ENCODE measurements around the gene SEMA4D.
A peak's percentile ranks its signal among the peaks of the same experiment; 100 is the strongest.

Gene SEMA4D

GRCh38 chr9:89488936-89489335, 9.0 kb downstream of the SEMA4D start:
- DNase-seq (ENCODE audit: extremely low spot score), result no peak
- CTCF ChIA-PET, result interaction anchor here (0.6 to 2.2 kb wide), 7 partner anchors 11 to 60 kb away, joined by 3 to 7 read pairs (median 4); no protein-coding TSS in a partner anchor
- no peak for TF ChIP-seq CTCF (IDR thresholded peaks at IDR 0.05; ENCODE audit: control extremely low read depth, extremely low read depth, low read depth, missing control alignments)
- POLR2A ChIA-PET, result no interaction called here

DNA sequence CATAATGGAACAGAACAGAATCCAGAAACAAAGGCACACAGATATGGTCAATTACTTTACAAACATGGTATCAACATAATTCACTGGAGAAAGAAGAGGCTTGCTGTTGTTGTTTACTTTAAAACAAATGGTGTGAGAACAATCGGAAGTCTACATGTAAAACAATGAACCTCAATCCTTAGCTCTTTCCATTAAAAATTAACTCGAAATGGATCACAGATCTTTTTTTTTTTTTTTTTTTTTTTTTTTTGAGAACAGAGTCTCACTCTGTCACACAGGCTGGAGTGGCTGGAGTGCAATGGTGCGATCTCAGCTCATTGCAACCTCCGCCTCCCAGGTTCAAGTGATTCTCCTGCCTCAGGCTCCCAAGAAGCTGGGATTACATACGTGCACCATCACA, 9.8 kb downstream of the SEMA4D start:
- DNase-seq (ENCODE audit: extremely low spot score), result no peak
- ChIA-PET CTCF (interaction anchor here (0.6 to 2.2 kb wide), 5 partner anchors 9 to 61 kb away, joined by 3 to 7 read pairs (median 4); no protein-coding TSS in a partner anchor), POLR2A (no interaction called here)
- TF ChIP-seq CTCF (IDR thresholded peaks at IDR 0.05; ENCODE audit: control extremely low read depth, extremely low read depth, low read depth, missing control alignments), result no peak

DNA sequence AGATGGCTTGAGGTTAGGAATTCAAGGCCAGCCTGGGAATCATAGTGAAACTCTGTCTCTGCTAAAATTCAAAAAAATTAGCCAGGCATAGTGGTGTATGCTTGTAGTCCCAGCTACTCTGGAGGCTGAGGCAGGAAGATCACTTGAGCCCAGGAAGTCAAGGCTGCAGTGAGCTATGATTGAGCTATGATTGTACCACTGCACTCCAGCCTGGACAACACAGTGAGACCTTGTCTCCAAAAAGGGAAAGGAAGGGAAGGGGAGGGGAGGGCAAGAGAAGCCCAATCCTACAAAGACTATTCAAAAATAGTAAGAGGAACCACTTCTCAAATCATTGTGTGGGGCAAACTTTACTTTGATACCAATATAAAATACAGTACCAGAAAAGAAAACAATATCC, 11.2 kb downstream of the SEMA4D start:
- POLR2A ChIA-PET, result interaction anchor here (0.6 kb wide), 1 partner anchor 43 kb away, joined by 3 read pairs; no protein-coding TSS in a partner anchor
- no peak for TF ChIP-seq CTCF (IDR thresholded peaks at IDR 0.05; ENCODE audit: control extremely low read depth, extremely low read depth, low read depth, missing control alignments)
- CTCF ChIA-PET, result interaction anchor here (1.3 to 1.7 kb wide), 3 partner anchors 16 to 62 kb away, joined by 3 to 8 read pairs (median 4); no protein-coding TSS in a partner anchor
- no peak for DNase-seq (ENCODE audit: extremely low spot score)

DNA sequence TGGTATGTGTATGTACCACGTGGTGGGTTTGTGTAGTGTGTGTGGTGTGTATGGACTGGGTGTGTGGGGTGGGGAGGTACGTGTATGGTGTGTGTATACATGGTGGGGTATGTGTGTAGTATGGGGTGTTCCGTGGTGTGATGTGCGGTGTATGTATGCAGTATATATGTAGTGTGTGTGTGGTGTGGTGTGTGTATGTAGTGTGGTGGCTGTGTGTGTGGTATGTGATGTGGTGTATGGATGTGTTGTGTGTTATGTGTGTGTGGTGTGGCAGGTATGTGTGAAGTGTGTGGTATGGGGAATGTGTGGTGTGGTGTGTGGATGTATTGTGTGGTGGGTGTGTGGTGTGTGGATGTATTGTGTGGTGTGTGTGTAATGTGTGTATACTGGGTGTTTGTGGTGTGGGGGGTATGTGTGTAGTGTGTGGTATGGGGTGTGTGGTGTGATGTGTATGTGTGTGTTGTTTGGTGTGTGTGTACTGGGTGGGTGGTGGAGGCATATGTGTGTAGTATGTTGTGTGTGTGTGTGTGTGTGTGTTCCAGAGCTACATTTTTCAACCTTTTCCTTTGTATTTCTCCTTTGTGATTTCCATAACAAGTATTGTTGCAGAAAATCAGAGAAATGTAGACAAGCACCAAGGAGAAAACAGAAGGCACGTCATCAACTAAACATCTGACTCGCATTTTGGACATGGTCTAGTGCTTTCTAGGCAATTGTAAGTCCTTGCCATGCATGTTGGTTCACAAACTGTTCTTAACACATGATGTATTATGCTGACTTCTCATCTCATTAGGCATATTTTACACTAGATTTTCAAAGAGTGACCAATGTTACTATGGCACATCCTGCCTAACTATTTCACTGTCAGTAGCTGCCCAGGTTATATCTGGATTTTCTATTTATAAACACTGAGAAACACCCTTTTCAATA, 13.2 kb downstream of the SEMA4D start:
- POLR2A ChIA-PET, result interaction anchor here (1.3 kb wide), 1 partner anchor 18 kb away, joined by 4 read pairs; no protein-coding TSS in a partner anchor
- peak; percentile 52 for DNase-seq (ENCODE audit: extremely low spot score)
- CTCF ChIA-PET, result interaction anchor here (0.6 to 2.4 kb wide), 4 partner anchors 9 to 64 kb away, joined by 3 to 6 read pairs (median 4); no protein-coding TSS in a partner anchor
- no peak for TF ChIP-seq CTCF (IDR thresholded peaks at IDR 0.05; ENCODE audit: control extremely low read depth, extremely low read depth, low read depth, missing control alignments)

DNA sequence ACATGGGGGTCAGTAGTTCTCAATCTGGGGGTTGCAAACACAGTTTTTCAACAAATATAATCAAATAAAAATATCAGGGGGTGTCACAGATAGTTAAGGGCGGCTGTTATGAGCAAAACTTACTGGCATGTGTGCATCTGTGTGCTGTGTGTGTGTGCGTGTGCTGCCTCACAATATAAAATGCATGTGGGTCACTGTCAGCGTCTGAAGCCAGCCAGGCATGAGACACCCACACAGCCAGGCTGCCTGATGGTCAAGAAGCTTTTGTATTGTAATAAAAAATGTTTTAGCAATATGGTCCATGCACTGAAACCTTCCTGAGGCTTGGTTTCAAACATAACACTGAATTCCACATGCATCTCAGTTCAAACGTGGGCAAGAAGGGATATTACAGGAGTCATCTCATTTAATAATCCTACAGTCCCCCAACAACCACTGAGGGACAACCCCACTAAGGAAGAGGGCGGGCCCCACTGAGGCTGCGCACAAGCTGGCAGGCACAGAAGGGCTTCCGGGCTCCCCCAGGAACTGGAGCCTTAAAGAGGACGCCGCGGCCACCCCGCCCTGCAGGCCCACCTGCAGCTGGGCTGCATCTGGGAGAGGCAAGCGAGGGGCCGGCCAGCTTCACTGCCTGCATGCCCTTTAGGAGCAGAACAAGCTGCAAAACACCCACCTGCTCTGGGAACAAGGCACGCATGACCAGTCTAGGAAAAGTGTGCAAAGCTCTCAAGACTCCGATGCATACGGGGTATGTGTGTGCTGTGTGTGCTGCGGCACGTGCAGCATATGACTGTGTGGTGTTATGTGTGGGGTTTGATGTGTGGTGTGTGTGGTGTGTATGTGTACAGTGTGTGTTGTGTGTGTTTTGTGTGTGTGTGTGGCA, 14.1 kb downstream of the SEMA4D start:
- ChIA-PET POLR2A (interaction anchor here (1.3 kb wide), 1 partner anchor 17 kb away, joined by 4 read pairs; no protein-coding TSS in a partner anchor), CTCF (interaction anchor here (1.2 to 2.4 kb wide), 4 partner anchors 8 to 65 kb away, joined by 4 to 6 read pairs (median 4); no protein-coding TSS in a partner anchor)
- TF ChIP-seq CTCF (IDR thresholded peaks at IDR 0.05; ENCODE audit: control extremely low read depth, extremely low read depth, low read depth, missing control alignments), result no peak
- DNase-seq (ENCODE audit: extremely low spot score), result peak; percentile 87
